Measurements from ENCODE around the gene FRMD7. TPM values are rescaled to one million over a fixed set of nuclear protein-coding genes. Genes with fewer than 3 reads are reported as not detected.
"Not testable (repeated sequence)": the region's sequence is repeated elsewhere in the genome, so short reads cannot be mapped to it uniquely, and the experiment has no call there.

The FRMD7 gene
- total and polyA plus RNA-seq, 8 donors: not detected

DNA sequence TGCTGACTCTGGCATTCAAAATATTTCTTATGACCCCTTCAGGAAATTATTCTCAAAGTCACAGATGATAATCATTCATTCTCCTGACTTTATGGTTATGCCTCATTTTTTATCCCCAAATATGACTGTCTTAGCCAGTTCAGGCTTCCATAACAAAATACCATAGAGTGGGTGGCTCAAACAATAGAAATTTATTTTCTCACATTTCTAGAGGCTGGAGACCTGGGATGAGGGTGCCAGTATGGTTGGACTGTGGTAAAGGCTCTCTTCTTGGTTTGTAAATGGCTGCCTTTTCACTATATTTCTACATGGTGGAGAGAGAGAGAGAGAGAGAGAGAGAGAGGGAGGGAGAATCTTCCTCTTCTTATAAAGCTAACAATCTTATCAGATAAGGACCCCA is 20.5 kb downstream of the FRMD7 start:
- Histone ChIP-seq H3K27me3 (no peaks in the 10 kb centered on the region), H3K4me3 (no peak overlapping the region), H3K9me3 (no peaks in the 10 kb centered on the region), H3K36me3 (no peaks in the 10 kb centered on the region), H3K27ac (no peak overlapping the region), H3K4me1 (no peaks in the 10 kb centered on the region)
- DNase-seq: no peak
- intact Hi-C loops (cut with DNase I; ENCODE audit: low total_unique reads): no loop called here
- TF ChIP-seq EP300 (IDR thresholded peaks at IDR 0.05): no peak
- no peak for TF ChIP-seq POLR2AphosphoS5 (IDR thresholded peaks at IDR 0.05)
- TF ChIP-seq CTCF (IDR thresholded peaks at IDR 0.05): no peak
- no peak for TF ChIP-seq POLR2A (IDR thresholded peaks at IDR 0.05)

- intact Hi-C loops (cut with DNase I; ENCODE audit: low total_unique reads): no loop called here
- whole genome bisulfite sequencing, 5 donors: 68 to 92% (median 83%) methylated on average over 5 to 9 of the region's 9 CpGs
These were observed 26.0 kb downstream of the FRMD7 start for GRCh38 chrX:132101799-132102198.

DNA sequence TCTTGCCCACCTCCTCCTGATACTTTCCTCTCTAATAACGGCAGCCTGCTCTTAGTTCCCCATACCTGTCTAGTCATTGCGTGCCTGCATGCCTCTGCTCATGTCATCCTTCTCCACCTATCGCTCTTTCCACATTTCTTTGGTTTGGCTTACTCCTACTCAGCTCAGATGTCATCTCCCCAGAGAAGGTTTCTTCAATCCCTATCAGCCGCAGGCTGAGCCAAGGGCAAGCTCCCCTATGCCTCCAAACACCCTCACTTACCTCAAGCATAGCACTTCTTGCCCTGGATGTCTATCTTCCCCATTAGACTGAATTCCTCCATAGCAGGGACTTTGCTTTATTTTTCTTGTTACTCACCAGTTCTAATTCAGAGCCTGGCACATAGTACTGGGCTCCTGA is 26.6 kb downstream of the FRMD7 start:
- Histone ChIP-seq H3K27me3 (peaks cover 0 to 14% (median 0%) of the 10 kb centered on the region in 3 donors), H3K4me3 (no peak overlapping the region), H3K9me3 (no peaks in the 10 kb centered on the region), H3K36me3 (no peaks in the 10 kb centered on the region), H3K4me1 (no peaks in the 10 kb centered on the region), H3K27ac (no peak overlapping the region)
- DNase-seq: no peak
- WGBS, 5 donors: 68 to 89% (median 86%) methylated on average over 4 of the region's 4 CpGs
- intact Hi-C loops (cut with DNase I; ENCODE audit: low total_unique reads): no loop called here
- TF ChIP-seq POLR2A (IDR thresholded peaks at IDR 0.05): no peak
- TF ChIP-seq CTCF (IDR thresholded peaks at IDR 0.05): no peak
- TF ChIP-seq EP300 (IDR thresholded peaks at IDR 0.05): no peak
- no peak for TF ChIP-seq POLR2AphosphoS5 (IDR thresholded peaks at IDR 0.05)

More at GRCh38 chrX:132101799-132102198, 26.0 kb downstream of the FRMD7 start:
- no peak overlapping the region for H3K4me3 ChIP-seq
- H3K9me3 ChIP-seq: no peaks in the 10 kb centered on the region
- H3K36me3 ChIP-seq: no peaks in the 10 kb centered on the region
- H3K27me3 ChIP-seq: peaks cover 0 to 14% (median 0%) of the 10 kb centered on the region in 3 donors
- H3K27ac ChIP-seq: no peak overlapping the region
- TF ChIP-seq POLR2A (IDR thresholded peaks at IDR 0.05): no peak
- TF ChIP-seq POLR2AphosphoS5 (IDR thresholded peaks at IDR 0.05): no peak
- no peak for TF ChIP-seq CTCF (IDR thresholded peaks at IDR 0.05)
- TF ChIP-seq EP300 (IDR thresholded peaks at IDR 0.05): no peak
- no peaks in the 10 kb centered on the region for H3K4me1 ChIP-seq
- no peak for DNase-seq

GRCh38 chrX:132098704-132099103 is 29.1 kb downstream of the FRMD7 start:
- peaks cover 0 to 16% (median under 1%) of the 10 kb centered on the region in 3 donors for H3K27me3 ChIP-seq
- intact Hi-C loops (cut with DNase I; ENCODE audit: low total_unique reads): not testable (repeated sequence)

GRCh38 chrX:132094164-132094563 is 33.7 kb downstream of the FRMD7 start:
- H3K27me3 ChIP-seq: peaks cover 0 to 15% (median 6%) of the 10 kb centered on the region in 3 donors
- TF ChIP-seq POLR2A (IDR thresholded peaks at IDR 0.05) (no peak), EP300 (IDR thresholded peaks at IDR 0.05) (no peak), POLR2AphosphoS5 (IDR thresholded peaks at IDR 0.05) (no peak), CTCF (IDR thresholded peaks at IDR 0.05) (no peak)
- DNase-seq: no peak
- H3K27ac ChIP-seq: no peak overlapping the region
- no peak overlapping the region for H3K4me3 ChIP-seq
- H3K4me1 ChIP-seq: no peaks in the 10 kb centered on the region
- no peaks in the 10 kb centered on the region for H3K36me3 ChIP-seq
- intact Hi-C loops (cut with DNase I; ENCODE audit: low total_unique reads): no loop called here
- no peaks in the 10 kb centered on the region for H3K9me3 ChIP-seq
- WGBS, 5 donors: 47 to 59% (median 51%) methylated on average over 2 of the region's 2 CpGs

More at GRCh38 chrX:132098704-132099103, 29.1 kb downstream of the FRMD7 start:
- not testable (repeated sequence) for DNase-seq, H3K9me3 ChIP-seq, H3K27ac ChIP-seq, H3K4me1 ChIP-seq, H3K4me3 ChIP-seq, H3K36me3 ChIP-seq
- WGBS, 5 donors: 52 to 56% (median 54%) methylated on average over 4 of the region's 4 CpGs

All from stomach (tissue), 9 donors.